SK-N-SH treated with all-trans-retinoic acid at 6 μM for 48 hours (cell line): ENCODE measurements around the gene CLCF1.

Source experiments
- ATAC-seq: fragments of 200-7000 bp; cut with Tn5 transposase; 3 replicates; pipeline ENCODE4 v1.9.1; 2020; ENCODE audit warnings: mild to moderate bottlenecking, moderate library complexity
- ARNTL ChIP-seq: fragments of 450-650 bp; formaldehyde crosslinking; IDR thresholded peaks from 2 replicates; pipeline ENCODE4 v1.5.0; 2020; ENCODE audit warnings: low read depth, mild to moderate bottlenecking, moderate library complexity, borderline replicate concordance
- BACH2 ChIP-seq: fragments of 250-450 bp; sonication (Bioruptor Pico); IDR thresholded peaks from 2 replicates; pipeline ENCODE4 v1.9.0; 2021; ENCODE audit warnings: mild to moderate bottlenecking, borderline replicate concordance
- CSDC2 ChIP-seq: fragments of 250-450 bp; sonication (Bioruptor Pico); IDR thresholded peaks from 2 replicates; pipeline ENCODE4 v1.5.0; 2020; ENCODE audit warnings: mild to moderate bottlenecking, moderate library complexity
- ESRRG ChIP-seq: fragments of 250-450 bp; sonication (Bioruptor Pico); IDR thresholded peaks from 2 replicates; pipeline ENCODE4 v1.6.1; 2021; ENCODE audit warnings: mild to moderate bottlenecking
- GLIS3 ChIP-seq: fragments of 250-450 bp; sonication (Bioruptor Pico); IDR thresholded peaks from 2 replicates; pipeline ENCODE4 v1.5.0; 2020; ENCODE audit warnings: mild to moderate bottlenecking, moderate library complexity
- PPARA ChIP-seq: fragments of 250-450 bp; sonication (Bioruptor Pico); IDR thresholded peaks from 2 replicates; pipeline ENCODE4 v1.5.0; 2020; ENCODE audit warnings: mild to moderate bottlenecking, borderline replicate concordance
- SNAI2 ChIP-seq: fragments of 250-450 bp; sonication (Bioruptor Pico); IDR thresholded peaks from 2 replicates; pipeline ENCODE4 v1.5.0; 2020; ENCODE audit warnings: mild to moderate bottlenecking, moderate library complexity
- TCF4 ChIP-seq: fragments of 250-450 bp; sonication (Bioruptor Pico); IDR thresholded peaks from 2 replicates; pipeline ENCODE4 v1.8.0; 2021; ENCODE audit warnings: mild to moderate bottlenecking, moderate library complexity, borderline replicate concordance
- ZC3H10 ChIP-seq: fragments of 250-450 bp; sonication (Bioruptor Pico); IDR thresholded peaks from 2 replicates; pipeline ENCODE4 v1.5.1; 2021; ENCODE audit warnings: mild to moderate bottlenecking, moderate library complexity
- ZFP3 ChIP-seq: fragments of 250-450 bp; sonication (Bioruptor Pico); IDR thresholded peaks from 2 replicates; pipeline ENCODE4 v1.5.0; 2020; ENCODE audit warnings: mild to moderate bottlenecking, moderate library complexity
- ZFP30 ChIP-seq: fragments of 450-650 bp; formaldehyde crosslinking; IDR thresholded peaks from 2 replicates; pipeline ENCODE4 v1.5.0; 2022; ENCODE audit warnings: mild to moderate bottlenecking, moderate library complexity
- TF ChIP-seq, protein P1 (sequence below): fragments of 250-450 bp; sonication (Bioruptor Pico); IDR thresholded peaks from 2 replicates; pipeline ENCODE4 v1.8.0; 2021; ENCODE audit warnings: low read depth, mild to moderate bottlenecking, moderate library complexity, borderline replicate concordance
- TF ChIP-seq, protein P2 (sequence below): fragments of 250-450 bp; sonication (Bioruptor Pico); IDR thresholded peaks from 2 replicates; pipeline ENCODE4 v1.5.0; 2020; ENCODE audit warnings: mild to moderate bottlenecking, moderate library complexity
- TF ChIP-seq, protein P3 (sequence below): fragments of 250-450 bp; sonication (Bioruptor Pico); IDR thresholded peaks from 2 replicates; pipeline ENCODE4 v1.8.0; 2020; ENCODE audit warnings: mild to moderate bottlenecking, moderate library complexity, borderline replicate concordance
- TF ChIP-seq, protein P4 (sequence below): fragments of 250-450 bp; sonication (Bioruptor Pico); IDR thresholded peaks from 2 replicates; pipeline ENCODE4 v1.5.1; 2021; ENCODE audit warnings: mild to moderate bottlenecking, moderate library complexity

CLCF1 gene

DNA sequence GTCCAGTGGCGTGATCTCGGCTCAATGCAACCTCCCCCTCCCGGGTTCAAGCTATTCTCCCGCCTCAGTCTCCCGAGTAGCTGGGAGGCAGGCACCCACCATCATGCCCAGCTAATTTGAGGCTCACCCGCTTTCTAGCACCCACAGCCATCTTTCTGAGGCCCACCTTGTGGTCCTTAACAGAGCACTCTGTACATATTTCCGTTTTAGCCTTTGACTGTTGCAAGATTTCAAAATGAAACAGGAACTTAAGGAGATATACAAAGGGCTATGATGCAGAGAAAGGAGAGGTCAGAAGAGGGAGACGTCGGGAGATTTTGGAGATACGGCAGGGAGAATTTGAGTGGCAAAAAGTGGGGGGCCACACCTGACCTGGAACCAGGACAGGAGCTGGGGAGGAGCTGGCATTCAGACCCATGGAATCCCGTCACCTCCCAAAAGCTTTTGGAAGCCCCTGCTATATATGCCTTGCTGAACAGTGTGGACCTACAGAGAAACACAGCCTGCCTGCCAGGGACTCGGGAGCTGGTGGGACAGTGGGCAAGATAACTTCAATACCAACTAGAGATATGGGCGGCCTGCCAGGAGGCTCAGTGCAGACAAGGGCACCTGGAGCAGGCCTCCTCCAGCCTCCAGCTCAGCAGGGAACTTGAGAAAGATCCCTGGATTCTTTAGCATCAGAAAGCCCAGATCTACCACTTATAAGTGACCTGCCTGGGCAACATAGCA lies 8.0 kb upstream of the CLCF1 start:
- no peak for ATAC-seq

DNA sequence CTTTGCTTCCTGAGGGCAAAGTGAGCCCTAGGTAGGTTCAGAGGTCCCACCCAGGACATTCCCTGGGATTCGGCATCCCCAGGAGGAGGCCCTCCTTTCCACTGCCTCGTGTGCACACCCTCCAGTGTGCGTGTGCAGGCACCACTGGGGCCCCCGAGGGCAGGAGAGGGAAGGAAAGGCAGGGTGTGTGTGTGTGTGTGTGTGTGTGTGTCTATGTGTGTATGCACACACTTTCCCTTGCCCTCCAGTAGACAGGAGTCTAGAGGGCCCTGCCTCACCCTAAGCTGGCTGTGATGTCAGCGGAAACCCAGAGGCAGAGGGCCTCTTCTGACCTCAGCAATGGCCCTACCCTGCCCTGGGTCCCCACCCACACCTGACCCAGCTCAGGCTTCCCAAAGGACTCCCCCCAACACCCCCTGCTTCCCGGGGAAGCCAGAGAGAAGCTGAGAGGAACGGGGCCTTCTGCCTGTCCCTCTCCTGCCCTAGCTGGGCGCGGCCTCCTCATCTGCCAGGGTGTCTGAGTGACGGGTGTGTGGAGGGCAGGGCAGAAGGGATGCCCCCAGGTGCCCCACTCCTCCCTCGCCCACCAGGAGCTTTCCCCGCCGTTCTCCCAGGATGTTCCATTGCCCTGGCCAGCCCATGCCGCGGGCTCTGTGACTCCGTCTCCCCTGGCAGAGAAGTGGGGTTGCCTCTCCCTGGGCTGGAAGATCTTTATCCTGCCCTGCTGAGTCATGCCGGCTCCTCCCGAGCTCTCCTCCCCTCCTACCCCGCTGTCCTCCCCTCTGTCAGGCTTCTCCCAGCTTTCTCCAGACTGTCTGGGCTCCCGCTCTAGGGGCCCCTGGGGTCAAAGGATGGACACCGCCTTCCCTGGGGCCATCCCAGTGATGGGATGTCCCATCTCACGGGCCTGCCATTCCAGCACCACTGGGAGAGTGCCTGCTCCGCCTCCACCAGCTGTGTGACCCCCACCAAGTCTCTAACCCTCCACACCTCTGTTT lies 6.0 kb upstream of the CLCF1 start:
- ATAC-seq = peak; percentile 65
- no peak for TF ChIP-seq PPARA (CRISPR knock-in tag)
- TF ChIP-seq SNAI2 (CRISPR knock-in tag) = no peak
- TF ChIP-seq, protein P1, sequence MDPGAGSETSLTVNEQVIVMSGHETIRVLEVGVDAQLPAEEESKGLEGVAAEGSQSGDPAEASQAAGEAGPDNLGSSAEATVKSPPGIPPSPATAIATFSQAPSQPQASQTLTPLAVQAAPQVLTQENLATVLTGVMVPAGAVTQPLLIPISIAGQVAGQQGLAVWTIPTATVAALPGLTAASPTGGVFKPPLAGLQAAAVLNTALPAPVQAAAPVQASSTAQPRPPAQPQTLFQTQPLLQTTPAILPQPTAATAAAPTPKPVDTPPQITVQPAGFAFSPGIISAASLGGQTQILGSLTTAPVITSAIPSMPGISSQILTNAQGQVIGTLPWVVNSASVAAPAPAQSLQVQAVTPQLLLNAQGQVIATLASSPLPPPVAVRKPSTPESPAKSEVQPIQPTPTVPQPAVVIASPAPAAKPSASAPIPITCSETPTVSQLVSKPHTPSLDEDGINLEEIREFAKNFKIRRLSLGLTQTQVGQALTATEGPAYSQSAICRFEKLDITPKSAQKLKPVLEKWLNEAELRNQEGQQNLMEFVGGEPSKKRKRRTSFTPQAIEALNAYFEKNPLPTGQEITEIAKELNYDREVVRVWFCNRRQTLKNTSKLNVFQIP = no peak
- TF ChIP-seq, protein P2, sequence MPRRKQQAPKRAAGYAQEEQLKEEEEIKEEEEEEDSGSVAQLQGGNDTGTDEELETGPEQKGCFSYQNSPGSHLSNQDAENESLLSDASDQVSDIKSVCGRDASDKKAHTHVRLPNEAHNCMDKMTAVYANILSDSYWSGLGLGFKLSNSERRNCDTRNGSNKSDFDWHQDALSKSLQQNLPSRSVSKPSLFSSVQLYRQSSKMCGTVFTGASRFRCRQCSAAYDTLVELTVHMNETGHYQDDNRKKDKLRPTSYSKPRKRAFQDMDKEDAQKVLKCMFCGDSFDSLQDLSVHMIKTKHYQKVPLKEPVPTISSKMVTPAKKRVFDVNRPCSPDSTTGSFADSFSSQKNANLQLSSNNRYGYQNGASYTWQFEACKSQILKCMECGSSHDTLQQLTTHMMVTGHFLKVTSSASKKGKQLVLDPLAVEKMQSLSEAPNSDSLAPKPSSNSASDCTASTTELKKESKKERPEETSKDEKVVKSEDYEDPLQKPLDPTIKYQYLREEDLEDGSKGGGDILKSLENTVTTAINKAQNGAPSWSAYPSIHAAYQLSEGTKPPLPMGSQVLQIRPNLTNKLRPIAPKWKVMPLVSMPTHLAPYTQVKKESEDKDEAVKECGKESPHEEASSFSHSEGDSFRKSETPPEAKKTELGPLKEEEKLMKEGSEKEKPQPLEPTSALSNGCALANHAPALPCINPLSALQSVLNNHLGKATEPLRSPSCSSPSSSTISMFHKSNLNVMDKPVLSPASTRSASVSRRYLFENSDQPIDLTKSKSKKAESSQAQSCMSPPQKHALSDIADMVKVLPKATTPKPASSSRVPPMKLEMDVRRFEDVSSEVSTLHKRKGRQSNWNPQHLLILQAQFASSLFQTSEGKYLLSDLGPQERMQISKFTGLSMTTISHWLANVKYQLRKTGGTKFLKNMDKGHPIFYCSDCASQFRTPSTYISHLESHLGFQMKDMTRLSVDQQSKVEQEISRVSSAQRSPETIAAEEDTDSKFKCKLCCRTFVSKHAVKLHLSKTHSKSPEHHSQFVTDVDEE = no peak
- no peak for TF ChIP-seq ZFP30 (CRISPR knock-in tag)
- no peak for TF ChIP-seq ZFP3 (CRISPR knock-in tag)
- no peak for TF ChIP-seq ESRRG (CRISPR knock-in tag)
- TF ChIP-seq, protein P3, sequence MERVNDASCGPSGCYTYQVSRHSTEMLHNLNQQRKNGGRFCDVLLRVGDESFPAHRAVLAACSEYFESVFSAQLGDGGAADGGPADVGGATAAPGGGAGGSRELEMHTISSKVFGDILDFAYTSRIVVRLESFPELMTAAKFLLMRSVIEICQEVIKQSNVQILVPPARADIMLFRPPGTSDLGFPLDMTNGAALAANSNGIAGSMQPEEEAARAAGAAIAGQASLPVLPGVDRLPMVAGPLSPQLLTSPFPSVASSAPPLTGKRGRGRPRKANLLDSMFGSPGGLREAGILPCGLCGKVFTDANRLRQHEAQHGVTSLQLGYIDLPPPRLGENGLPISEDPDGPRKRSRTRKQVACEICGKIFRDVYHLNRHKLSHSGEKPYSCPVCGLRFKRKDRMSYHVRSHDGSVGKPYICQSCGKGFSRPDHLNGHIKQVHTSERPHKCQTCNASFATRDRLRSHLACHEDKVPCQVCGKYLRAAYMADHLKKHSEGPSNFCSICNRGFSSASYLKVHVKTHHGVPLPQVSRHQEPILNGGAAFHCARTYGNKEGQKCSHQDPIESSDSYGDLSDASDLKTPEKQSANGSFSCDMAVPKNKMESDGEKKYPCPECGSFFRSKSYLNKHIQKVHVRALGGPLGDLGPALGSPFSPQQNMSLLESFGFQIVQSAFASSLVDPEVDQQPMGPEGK (CRISPR knock-in tag) = no peak
- TF ChIP-seq CSDC2 (CRISPR knock-in tag) = no peak
- TF ChIP-seq GLIS3 (CRISPR knock-in tag) = no peak
- no peak for TF ChIP-seq TCF4 (CRISPR knock-in tag)
- TF ChIP-seq ZC3H10 (CRISPR knock-in tag) = no peak

More for the DNA sequence above, 8.0 kb upstream of the CLCF1 start:
- TF ChIP-seq ZC3H10 (CRISPR knock-in tag) = no peak
- TF ChIP-seq ZFP3 (CRISPR knock-in tag) = no peak
- no peak for TF ChIP-seq BACH2 (CRISPR knock-in tag)
- no peak for TF ChIP-seq SNAI2 (CRISPR knock-in tag)
- no peak for TF ChIP-seq PPARA (CRISPR knock-in tag)
- no peak for TF ChIP-seq ESRRG (CRISPR knock-in tag)
- TF ChIP-seq GLIS3 (CRISPR knock-in tag) = no peak
- no peak for TF ChIP-seq ARNTL
- TF ChIP-seq, all 23 proteins: peak for 0

DNA sequence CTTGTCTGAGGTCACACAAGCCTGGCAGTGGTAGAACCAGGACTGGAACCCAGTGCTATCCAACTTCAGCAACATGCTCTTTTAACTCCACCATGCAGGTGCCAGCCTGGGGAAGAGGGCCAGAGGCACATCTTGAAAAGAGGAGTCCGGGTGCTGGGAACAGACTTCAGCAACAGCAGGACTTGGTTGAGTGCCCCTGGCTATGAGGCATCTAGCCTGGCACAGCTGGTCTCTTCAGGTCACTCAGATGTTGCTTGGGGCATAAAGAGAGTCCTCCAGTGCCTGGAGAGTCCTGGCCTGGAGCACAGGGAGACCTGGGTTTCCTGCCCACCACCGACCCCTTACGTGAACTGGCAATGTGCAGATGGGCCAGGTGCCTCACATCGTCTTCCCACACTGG lies 5.1 kb upstream of the CLCF1 start:
- TF ChIP-seq GLIS3 (CRISPR knock-in tag) (no peak), BACH2 (CRISPR knock-in tag) (no peak)
- TF ChIP-seq, protein P4, sequence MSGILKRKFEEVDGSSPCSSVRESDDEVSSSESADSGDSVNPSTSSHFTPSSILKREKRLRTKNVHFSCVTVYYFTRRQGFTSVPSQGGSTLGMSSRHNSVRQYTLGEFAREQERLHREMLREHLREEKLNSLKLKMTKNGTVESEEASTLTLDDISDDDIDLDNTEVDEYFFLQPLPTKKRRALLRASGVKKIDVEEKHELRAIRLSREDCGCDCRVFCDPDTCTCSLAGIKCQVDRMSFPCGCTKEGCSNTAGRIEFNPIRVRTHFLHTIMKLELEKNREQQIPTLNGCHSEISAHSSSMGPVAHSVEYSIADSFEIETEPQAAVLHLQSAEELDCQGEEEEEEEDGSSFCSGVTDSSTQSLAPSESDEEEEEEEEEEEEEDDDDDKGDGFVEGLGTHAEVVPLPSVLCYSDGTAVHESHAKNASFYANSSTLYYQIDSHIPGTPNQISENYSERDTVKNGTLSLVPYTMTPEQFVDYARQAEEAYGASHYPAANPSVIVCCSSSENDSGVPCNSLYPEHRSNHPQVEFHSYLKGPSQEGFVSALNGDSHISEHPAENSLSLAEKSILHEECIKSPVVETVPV (CRISPR knock-in tag) = no peak
- no peak for ATAC-seq

DNA sequence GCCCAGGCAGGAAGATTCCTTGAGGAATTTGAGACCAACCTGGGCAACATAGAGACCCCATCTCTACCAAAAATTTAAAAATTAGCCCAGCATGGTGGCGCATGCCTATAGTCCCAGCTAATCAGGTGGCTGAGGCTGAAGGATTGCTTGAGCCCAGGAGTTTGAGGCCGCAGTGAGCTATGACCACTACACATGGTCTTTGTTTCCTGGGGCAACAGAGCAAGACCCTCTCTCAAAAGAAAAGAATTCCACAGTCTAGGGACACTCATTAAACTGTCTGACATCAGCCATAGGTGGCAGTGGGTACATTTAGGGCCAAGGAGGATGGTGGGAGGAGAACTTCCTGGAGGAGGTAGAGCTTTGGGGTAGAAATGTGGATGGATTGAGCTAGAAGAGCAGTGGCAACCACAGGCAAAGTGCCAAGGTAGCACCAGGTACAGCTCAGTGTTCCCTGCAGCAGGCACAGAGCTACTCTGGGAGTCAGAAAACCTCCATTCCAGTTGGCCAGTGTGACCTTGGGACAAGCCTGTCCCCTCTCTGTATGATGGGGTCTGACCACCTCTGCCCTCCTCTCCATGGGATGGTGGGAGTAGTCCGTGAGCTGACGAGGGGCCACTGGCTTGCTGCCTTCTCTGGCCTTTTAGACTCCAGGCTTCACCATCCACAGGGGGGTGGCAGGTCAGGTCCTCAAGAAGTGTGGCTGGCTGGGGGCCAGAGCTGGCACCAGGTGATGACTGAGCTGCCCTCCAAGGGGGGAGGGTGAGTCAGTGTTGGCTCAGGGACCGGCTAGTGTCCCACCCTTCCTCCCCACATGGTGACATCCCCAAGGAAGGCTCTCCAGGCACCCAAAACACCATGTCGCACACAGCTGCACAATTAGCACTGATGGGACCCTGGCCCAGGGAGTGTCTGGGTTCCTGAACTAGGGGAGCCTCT lies 3.7 kb upstream of the CLCF1 start:
- no peak for ATAC-seq

More for the DNA sequence above, 3.7 kb upstream of the CLCF1 start:
- no peak for TF ChIP-seq PPARA (CRISPR knock-in tag)
- no peak for TF ChIP-seq GLIS3 (CRISPR knock-in tag)
